Breast epithelium (tissue), 3 donors: ENCODE data around the gene TRMT61A.

Source experiments
- CTCF ChIP-seq, 3 donors: fragments of 450-650 bp; IDR thresholded peaks; one replicate each; pipeline ENCODE4 v1.5.1; 2016 to 2017; ENCODE audit warnings: antibody characterized with exemption in 3 of 3, mild to moderate bottlenecking in 3 of 3, moderate library complexity in 3 of 3
- POLR2A ChIP-seq: fragments of 450-650 bp; IDR thresholded peaks from one replicate; pipeline ENCODE4 v1.6.1; 2016; ENCODE audit warnings: antibody characterized with exemption, mild to moderate bottlenecking, moderate library complexity
- POLR2AphosphoS5 ChIP-seq, 3 donors: sonication (generic); formaldehyde crosslinking; IDR thresholded peaks; one replicate each; pipeline ENCODE4 v1.6.1; 2017; ENCODE audit warnings: antibody characterized with exemption in 3 of 3

- TF ChIP-seq CTCF (IDR thresholded peaks at IDR 0.05) (no peak), POLR2A (no peak), POLR2AphosphoS5 (IDR thresholded peaks at IDR 0.05) (no peak)
Observed at GRCh38 chr14:103560691-103561090, 31.7 kb downstream of the TRMT61A start.
